GM10847 (cell line): ENCODE measurements around the gene RSPO4.

Experiments
- POLR2A ChIP-seq: IDR thresholded peaks from 2 replicates; pipeline ENCODE4 v1.6.1; 2011; ENCODE audit not compliant: insufficient read length; ENCODE audit errors: extremely low read depth

RSPO4 gene

DNA sequence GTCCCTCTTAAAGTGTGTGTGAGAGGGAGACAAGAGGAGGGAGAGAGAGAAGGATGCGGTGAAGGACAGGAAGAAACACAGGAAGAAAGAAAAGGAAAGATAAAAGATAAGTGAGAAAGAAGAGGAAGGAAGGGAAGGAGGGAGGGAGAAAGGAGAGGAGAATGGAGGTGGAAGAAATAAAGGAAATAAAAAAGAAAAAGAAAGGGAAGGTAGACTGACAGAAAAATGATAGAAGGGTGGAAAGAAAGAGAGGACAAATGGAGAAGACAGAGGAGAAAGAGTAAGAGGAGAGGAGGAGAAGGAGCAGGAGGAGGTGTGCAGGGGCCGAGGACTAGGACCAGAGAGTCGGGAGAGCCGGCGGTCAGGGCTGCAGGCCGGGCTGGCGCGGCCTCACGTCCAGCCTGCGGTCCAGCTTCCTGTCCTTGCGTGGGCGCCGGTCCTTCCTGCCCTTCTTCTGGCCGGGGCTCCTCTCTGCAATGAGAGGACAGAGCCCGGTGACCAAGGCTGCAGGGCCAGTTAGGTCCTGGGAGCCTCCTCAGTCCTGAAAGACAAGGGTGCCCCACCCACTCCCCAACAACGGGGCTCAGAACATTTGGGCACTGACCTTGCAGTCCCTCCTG is 42.0 kb downstream of the RSPO4 start:
- no peak for TF ChIP-seq POLR2A

DNA sequence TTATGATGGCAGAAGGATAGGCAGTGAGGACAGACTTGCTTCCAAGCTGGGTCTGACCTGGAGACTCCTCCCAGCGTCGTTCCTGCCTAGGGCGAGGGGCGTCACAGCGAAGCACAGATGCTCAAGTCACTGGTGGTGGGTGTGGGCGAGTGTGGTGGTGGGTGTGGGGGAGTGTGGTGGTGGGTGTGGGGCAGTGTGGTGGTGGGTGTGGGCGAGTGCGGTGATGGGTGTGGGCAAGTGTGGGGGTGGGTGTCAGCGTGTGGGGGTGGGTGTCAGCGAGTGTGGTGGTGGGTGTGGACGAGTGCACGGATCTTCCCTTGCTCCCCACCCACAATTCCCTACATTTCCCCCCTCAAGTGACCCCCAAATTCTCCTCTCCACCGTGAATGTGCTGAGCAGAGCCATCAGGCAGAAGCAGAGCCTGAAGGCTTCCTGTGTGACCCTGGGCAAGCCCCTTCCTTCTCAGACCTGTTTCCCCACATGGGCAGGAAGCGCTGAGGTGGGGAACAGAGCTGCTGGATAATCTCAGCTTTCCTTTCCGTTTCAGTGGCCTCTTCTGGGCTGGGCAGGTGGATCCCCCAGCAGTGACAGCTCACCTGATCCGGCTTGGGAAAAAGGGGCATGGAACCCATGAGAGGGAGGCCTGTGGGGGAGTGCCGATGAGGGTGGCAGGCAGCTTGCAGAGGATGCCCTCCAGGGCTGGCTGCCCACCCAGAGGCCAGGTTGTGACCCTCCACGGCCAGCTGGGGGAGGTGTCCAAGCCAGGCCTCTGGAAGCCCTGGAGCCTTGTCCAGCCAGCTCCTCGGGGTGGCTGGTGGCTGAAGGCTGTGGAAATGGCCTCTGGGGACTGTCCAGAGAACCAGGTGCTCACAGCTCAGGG is 42.9 kb downstream of the RSPO4 start:
- no peak for TF ChIP-seq POLR2A

DNA sequence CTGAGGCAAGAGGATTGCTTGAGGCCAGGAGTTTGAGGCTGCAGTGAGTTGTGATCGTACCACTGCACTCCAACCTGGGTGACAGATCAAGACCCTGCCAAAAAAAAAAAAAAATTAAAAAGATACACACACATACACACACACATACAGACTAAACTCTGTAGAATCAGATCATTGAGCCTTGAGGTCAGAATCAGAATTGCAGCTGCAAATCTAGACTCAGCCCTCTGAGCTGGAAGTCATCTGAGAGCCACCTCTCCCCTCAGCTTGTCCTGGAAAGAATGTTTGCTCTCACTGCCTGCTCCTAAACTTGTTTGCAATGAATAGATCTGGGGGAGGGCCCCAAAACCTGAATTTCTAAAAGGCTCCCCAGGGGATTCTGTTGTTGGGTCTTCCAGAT is 44.6 kb downstream of the RSPO4 start:
- TF ChIP-seq POLR2A: no peak

DNA sequence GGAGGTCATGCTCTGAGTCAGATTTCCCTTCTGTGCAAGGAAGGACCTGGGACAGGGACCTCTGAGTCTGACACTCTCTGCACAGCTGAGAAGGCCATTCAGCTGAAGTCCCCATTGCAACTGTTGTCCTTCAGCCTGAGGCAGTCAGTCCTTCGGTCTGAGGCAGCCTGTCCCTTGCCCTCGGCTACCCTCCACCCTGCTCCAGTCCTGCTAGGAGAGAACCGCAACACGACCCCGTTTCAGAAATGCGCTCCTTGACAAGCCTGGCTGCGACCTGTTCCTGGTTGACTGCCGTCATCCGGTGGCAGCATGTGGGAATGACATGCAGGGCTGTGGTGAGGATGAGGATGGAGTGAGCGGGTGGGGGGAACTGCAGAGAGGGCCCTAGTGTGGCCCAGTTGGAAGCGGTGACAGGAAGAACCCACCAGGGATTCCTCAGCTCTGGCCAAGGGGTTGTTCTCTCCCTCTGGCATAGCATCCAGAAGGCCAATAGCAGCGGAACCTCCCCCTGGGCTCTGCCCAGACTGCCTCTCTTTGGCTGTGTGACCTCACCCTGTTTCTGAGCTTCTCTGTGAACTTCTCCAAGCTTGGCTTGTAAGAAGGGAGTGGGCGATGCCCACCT is 45.7 kb downstream of the RSPO4 start:
- no peak for TF ChIP-seq POLR2A

DNA sequence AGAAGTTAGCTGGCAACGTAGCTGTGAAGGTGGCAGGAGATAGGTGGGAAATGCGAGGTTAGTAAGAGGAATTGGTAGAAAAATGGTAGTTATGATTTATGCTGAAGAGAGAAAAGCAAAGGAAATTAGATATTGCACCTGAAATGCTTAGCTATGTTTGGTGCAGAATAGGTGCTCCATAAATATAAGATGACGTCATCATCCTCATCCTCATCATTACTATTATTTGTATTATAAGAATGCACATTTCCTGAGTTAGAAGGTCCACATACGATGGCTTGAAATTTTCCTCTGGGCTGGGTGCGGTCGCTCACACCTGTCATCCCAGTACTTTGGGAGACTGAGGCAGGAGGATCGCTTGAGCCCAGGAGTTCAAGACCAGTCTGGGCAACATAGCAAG is 46.5 kb downstream of the RSPO4 start:
- no peak for TF ChIP-seq POLR2A

DNA sequence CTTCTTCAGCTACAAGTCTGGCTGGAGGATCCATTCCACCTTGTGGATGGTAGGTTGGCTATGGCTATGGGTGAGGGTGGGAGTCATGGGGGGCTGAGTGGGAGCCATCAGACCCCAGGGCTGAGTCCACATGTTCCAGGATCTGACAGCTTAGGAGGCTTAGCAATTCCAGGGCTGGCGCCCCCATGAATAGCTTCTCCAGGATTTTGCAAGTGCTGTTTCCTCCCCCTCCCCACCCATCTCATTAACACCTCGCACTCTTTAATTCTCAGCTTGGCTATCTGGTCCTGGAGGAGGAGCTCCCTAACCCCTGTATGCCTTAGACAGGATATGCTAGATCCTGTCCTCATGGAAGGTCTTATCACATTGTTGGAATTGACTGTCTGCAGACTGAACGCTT is 47.0 kb downstream of the RSPO4 start:
- TF ChIP-seq POLR2A: no peak

DNA sequence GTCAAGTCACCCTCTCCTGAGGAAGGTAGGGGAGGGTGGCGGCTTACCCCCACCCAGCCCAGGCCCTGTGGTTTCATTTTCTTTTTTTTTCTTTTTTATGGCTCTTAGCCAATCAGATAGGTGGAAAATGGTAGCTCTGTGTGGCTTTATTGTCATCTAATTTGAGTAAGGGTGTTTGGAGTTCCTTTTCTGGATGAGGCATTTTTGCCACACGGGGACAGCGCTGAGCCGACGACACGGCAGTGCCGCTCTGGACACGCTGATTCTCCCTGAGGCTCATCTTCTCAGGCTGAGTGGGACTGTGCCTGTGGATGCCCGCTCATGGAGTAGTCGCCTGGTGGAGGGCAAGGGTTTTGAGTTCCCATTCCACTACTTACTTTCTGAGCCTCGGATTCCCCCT is 48.4 kb downstream of the RSPO4 start:
- TF ChIP-seq POLR2A: no peak

DNA sequence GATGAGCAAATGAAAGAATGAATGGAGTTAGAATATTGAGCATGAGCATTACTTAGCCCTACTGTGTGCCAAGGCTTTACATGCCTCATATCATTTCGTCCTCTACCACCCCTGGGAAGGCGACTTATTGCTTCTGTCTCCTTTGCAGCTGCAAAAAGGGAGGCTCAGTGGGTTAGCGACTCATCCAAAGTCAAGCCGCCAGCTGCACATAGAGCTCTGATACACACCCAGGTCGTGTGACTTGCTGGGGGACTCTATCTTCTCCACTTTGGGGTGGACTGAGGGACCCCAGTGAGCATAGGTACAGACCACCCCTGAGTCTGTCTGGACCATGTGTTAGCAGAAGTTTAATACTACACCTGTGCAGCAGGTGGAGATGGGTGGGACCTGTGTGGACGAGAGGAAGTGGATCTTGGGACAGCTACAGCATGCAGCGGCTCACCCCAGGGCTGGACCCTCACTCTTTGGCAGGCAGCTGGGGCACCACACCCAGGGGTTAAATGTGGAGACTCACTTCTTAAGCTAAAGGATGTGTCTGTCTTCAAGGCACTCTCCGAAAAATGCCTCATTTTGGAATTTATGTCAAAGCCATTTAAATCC is 49.8 kb downstream of the RSPO4 start:
- TF ChIP-seq POLR2A: no peak

DNA sequence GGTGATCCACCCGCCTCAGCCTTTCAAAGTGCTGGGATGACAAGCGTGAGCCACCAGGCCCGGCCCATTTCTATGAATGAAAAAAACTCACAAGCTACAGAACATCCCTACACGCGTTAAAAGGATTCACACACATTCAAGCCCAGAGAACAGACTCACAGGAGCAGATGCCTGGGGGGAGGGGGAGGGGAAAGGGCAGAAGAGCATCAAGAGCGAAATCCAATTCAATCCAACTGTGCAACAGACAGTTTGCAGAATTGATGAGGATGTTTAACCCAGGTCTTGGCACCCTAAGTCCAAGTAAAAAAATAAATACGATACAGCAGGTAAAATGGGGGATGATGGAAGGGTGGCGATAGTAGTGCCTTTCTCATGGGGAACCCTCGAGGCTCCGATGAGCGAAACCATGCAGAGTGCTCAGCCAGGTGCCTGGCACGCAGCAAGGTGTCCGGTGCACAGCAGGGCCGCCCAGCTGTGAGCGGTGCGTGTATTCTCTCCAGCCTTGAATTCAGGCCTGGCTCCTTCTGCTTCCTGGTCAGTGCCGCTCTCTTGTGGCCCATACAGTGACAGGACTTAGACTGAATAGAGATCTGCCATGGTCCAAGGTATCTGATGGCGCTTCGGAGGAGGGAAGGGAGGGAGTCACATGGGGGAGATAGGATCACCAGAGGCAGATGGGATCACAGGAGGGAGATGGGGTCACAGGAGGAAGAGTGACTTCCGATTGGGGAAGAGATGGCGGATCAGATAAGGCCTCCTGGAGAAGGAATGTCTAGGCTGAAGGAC is 50.5 kb downstream of the RSPO4 start:
- TF ChIP-seq POLR2A: no peak

DNA sequence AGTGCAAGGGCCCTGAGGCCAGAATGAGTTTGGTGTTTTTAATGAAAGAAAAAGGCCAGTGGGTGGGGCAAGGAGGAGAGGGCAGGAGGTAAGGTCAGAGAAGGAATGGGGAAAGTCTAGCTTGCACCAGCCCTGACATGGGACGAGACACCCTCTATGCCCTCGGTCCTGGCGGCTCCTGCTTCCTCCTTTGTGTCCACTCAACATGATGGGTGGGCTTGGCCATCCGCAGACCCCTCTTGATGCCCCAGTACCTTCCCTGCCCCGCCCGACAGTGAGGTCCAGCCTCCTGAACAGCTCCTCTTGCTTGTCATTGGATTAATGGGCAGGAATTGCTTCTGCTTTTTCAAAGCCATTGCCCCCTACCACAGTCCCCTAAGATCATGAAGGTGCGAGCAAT is 52.4 kb downstream of the RSPO4 start:
- TF ChIP-seq POLR2A: no peak

DNA sequence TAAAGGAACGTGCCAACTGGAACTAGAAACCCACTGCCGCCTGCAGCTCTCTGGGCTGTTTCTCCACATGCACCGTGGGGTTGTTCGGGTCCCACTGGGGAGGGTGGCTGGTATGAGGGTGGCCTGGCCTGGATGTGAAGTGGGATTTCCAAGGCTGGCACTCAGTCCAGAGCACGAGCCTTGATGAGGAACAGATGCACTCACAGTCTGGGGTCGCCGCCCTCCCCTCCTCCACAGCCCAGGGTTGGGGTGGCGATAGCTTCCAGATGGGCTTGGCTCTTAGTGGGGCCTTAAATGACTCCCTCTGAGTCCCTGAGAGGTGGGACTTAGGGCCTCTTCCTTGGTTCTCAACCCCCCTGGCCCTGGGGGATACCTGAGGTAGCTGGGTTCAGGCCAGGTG is 55.3 kb downstream of the RSPO4 start:
- TF ChIP-seq POLR2A: no peak

DNA sequence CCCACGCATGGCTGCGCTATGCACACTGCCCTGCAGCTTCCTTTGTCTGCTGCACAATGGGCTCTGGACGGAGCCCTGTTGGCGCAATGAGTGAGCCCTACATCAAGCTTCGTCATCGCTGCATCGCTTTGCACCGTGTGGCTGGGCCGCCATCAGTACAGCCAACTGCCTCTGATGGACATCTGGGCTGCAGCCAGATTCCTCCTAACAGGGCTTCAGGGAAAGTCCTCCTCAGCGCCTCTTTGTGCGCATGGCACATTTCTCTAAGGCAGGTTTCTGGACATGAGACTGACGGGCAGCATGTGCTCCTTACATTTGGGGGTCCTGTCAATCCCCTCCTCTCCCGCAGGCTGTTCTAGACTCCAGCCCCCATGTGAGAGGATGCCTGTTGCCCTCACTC is 56.3 kb downstream of the RSPO4 start:
- TF ChIP-seq POLR2A: no peak

DNA sequence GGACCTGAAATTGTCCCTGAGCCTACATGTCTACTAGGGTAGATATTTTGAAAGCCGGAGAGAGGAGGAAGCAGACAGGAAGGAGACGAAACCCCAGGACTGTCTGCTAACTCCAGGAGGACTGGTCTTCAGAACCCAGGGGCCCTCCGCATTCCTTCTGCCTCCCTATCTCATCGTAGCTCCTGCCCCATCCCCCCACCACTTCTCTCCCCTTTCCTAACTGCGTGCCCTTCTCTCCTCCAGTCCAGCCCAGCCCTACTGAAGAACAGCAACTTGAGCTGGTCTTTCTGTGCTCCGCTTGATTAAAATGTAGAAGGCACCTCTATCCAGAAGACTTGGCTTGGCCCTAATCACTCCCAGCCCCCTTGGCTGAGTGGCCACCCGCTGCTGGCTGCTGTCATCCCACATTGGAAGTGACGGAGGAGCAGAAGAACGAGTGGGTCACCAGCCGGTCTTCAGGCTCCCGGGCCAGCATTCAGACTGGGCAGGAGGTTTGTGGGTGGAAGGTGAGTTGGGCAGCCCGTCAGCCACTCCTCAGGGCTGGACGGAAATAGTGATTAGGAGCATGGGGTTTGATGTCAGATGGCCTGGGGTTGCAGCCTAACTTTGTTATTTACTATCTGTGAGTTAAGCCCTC is 57.2 kb downstream of the RSPO4 start:
- TF ChIP-seq POLR2A: no peak

DNA sequence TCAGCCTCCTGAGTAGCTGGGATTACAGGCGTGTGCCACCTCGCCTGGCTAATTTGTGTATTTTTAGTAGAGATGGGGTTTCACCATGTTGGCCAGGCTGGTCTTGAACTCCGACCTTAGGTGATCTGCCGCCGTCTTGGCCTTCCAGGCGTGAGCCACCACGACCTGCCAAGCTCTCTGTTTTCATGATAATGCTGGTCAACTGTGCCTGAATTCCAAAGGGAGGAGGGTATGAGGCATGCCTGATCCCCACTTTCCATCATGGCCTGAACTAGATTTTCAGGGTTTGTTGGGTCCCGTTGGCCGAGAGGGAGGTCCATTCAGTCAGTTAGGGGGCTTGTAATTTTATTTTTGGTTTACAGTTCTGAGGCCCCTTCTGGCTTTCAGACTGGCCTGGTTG is 58.0 kb downstream of the RSPO4 start:
- TF ChIP-seq POLR2A: no peak

DNA sequence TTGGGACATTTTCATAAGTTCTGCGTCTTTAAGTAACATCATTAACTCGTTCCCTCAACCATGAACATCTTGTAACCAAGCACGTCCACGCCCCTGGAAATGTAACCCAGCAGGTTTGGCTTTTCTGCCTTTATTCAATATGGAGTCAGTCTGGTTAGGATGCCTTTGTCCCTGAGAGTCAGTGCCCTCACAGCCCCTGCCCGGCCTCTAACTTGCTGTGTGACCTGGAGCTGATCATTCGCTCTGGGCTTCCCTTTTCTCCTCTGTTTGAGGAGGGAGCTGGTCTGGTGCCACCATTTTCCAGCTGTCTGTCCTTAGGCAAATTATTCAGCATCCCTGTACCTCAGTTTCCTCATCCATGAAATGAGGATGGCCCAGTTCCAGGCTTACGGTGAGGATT is 59.5 kb downstream of the RSPO4 start:
- TF ChIP-seq POLR2A: no peak
